Activated T-cell treated with anti-CD3 and anti-CD28 coated beads, Interleukin-2, amount 50 U/mL, for 4 hours (primary cell): Measurements from ENCODE around the gene COIL. TPM values are rescaled to one million over a fixed set of nuclear protein-coding genes. Genes with fewer than 3 reads are reported as not detected.
"Not testable (repeated sequence)": the region's sequence is repeated elsewhere in the genome, so short reads cannot be mapped to it uniquely, and the experiment has no call there.

Experiments
- ATAC-seq, 2 donors: fragments of 200-7000 bp; cut with Tn5 transposase; one replicate each; pipeline ENCODE4 v1.10.0; 2021
- DNase-seq: peaks from one replicate; pipeline ENCODE4 v3.0.0-alpha.2; 2020
- H3K27me3 Mint-ChIP-seq: one replicate; pipeline ENCODE4 v1.8.0; 2021; ENCODE audit warnings: low read depth, mixed read lengths
- H3K36me3 Mint-ChIP-seq: one replicate; pipeline ENCODE4 v1.8.0; 2022; ENCODE audit warnings: mixed read lengths; ENCODE audit not compliant: insufficient read depth
- H3K4me1 Mint-ChIP-seq: one replicate; pipeline ENCODE4 v1.8.0; 2021; ENCODE audit warnings: low read depth, mixed read lengths
- H3K4me3 Mint-ChIP-seq: one replicate; pipeline ENCODE4 v1.8.0; 2021; ENCODE audit warnings: mild to moderate bottlenecking, moderate library complexity, mixed read lengths
- H3K9me3 Mint-ChIP-seq: one replicate; pipeline ENCODE4 v1.8.0; 2021; ENCODE audit warnings: mixed read lengths
- total RNA-seq, 3 donors: library from RNA; stranded (reverse); gene quantifications; one replicate each; pipeline ENCODE4 v1.2.1, GENCODE V29; 2021

COIL gene
- total RNA-seq, 3 donors from 2014 or later: 22.9 to 23.8 (median 23.0) TPM

GRCh38 chr17:56987283-56987834, 26.5 kb upstream of the COIL start:
- Mint-ChIP-seq H3K4me1 (no peaks in the 10 kb centered on the region), H3K4me3 (no peak overlapping the region), H3K36me3 (peaks cover 36% of the 10 kb centered on the region), H3K27me3 (no peaks in the 10 kb centered on the region), H3K9me3 (no peaks in the 10 kb centered on the region)
- no peak for DNase-seq
- ATAC-seq: no peak

GRCh38 chr17:56985371-56986162, 24.7 kb upstream of the COIL start:
- Mint-ChIP-seq H3K4me3 (no peak overlapping the region), H3K9me3 (no peaks in the 10 kb centered on the region), H3K36me3 (peaks cover 31% of the 10 kb centered on the region), H3K27me3 (no peaks in the 10 kb centered on the region), H3K4me1 (no peaks in the 10 kb centered on the region)
- no peak for ATAC-seq
- no peak for DNase-seq

- H3K27me3 Mint-ChIP-seq: no peaks in the 10 kb centered on the region
- H3K36me3 Mint-ChIP-seq: peaks cover 27% of the 10 kb centered on the region
- H3K9me3 Mint-ChIP-seq: no peaks in the 10 kb centered on the region
- DNase-seq: no peak
- ATAC-seq: no peak
- H3K4me1 Mint-ChIP-seq: peaks cover 9% of the 10 kb centered on the region
- H3K4me3 Mint-ChIP-seq: no peak overlapping the region
These were observed 22.5 kb upstream of the COIL start for GRCh38 chr17:56983366-56983765.

DNA sequence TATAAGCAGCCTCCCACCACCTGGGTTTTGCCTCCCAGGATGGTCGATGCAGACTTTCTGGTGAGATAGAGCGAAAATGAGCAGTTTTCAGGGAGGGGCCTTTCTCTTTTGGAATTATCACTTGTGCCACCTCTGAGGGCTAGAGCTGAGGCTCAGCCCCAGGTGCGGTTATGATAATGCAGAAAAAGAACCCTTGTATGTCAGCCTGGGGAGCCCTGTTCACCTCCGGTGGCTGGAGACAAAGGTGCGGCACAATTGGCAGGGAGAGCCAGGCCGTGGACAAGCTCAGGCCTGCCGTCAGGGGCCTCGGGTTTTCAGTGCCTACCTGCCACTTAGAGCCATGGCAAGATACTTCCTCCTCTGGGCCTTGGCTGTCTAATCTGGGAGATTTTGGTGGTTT, 21.5 kb upstream of the COIL start:
- H3K9me3 Mint-ChIP-seq: no peaks in the 10 kb centered on the region
- no peaks in the 10 kb centered on the region for H3K27me3 Mint-ChIP-seq
- no peak overlapping the region for H3K4me3 Mint-ChIP-seq
- peaks cover 16% of the 10 kb centered on the region for H3K36me3 Mint-ChIP-seq
- DNase-seq (no peak), ATAC-seq (no peak)
- peaks cover 11% of the 10 kb centered on the region for H3K4me1 Mint-ChIP-seq

GRCh38 chr17:56980526-56980925, 19.7 kb upstream of the COIL start:
- ATAC-seq, DNase-seq, H3K4me3 Mint-ChIP-seq, H3K9me3 Mint-ChIP-seq, H3K27me3 Mint-ChIP-seq, H3K36me3 Mint-ChIP-seq: not testable (repeated sequence)
- H3K4me1 Mint-ChIP-seq: peaks cover 13% of the 10 kb centered on the region

DNA sequence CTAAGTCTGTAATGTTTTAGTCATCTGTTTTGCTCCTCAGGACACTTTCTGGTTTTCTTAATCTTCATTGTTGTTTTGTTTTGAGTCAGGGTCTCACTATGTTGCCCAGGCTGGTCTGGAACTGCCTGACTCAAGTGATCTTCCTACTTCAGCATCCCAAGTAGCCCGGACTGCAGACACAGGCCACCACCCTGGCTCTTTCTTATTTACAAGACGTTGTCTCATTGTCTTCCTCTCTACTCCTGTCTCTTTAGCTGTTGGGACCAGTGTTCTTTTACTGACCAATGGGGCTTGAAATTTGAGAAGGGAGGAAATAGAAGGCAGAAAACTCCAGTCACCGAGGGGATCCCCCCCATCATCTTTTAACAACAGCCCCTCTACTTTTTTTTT, 18.2 kb upstream of the COIL start:
- no peak for DNase-seq
- Mint-ChIP-seq H3K9me3 (no peaks in the 10 kb centered on the region), H3K27me3 (no peaks in the 10 kb centered on the region), H3K36me3 (peaks cover 1% of the 10 kb centered on the region), H3K4me1 (peaks cover 13% of the 10 kb centered on the region), H3K4me3 (peak overlapping the region; percentile 83)
- ATAC-seq: no peak

GRCh38 chr17:56978441-56979090, 17.7 kb upstream of the COIL start:
- DNase-seq (no peak), ATAC-seq (no peak)
- no peaks in the 10 kb centered on the region for H3K36me3 Mint-ChIP-seq
- peaks cover 13% of the 10 kb centered on the region for H3K4me1 Mint-ChIP-seq
- no peaks in the 10 kb centered on the region for H3K27me3 Mint-ChIP-seq
- no peaks in the 10 kb centered on the region for H3K9me3 Mint-ChIP-seq
- peak overlapping the region; percentile 83 for H3K4me3 Mint-ChIP-seq

DNA sequence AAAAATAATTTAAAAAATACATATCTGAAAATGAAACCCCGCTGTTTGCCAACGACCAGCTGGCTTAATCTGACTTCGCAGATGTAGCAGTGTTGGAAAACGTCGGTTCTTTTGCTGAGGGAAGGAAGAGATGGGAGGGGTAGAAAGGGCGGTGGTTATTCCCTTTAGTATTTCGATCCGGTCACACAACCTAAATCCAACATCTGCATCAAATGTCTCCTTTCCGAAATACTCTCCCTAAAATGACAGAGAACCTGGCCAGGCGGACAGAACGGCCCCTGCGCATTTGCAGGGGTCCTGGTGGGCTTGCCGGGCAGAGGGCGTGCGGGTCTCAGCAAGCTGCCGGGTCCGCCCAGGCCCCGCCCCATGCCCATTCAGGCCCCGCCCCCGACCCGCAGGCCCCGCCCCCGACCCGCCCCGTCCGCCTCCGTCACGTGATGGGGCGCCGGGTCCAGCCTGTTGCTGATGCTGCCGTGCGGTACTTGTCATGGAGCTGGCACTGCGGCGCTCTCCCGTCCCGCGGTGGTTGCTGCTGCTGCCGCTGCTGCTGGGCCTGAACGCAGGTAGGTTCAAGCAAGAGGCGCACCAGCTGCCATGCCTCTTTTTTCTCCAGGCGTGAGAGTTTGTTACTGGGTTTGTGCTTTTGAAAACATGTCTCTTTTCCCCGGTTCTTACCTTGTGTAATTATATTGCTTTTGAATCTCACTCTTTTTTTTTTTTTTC, 17.0 kb upstream of the COIL start, which contains the start of gene SCPEP1:
SCPEP1 (plus strand) TSS at position 459 of the 723 bp plus-strand sequence; CDS start at position 488, 29 bp downstream.
- DNase-seq (peak; percentile 73), ATAC-seq (peak; percentile 97 to 98)
- H3K4me3 Mint-ChIP-seq: peak within 1 kb of the TSS; percentile 83
- peaks cover 13% of the 10 kb centered on the region for H3K4me1 Mint-ChIP-seq
- H3K27me3 Mint-ChIP-seq: no peaks in the 10 kb centered on the region
- H3K36me3 Mint-ChIP-seq: no peaks in the 10 kb centered on the region
- H3K9me3 Mint-ChIP-seq: no peaks in the 10 kb centered on the region

- DNase-seq (no peak), ATAC-seq (no peak)
- Mint-ChIP-seq H3K27me3 (no peaks in the 10 kb centered on the region), H3K4me3 (peak overlapping the region; percentile 67), H3K4me1 (peaks cover 13% of the 10 kb centered on the region), H3K36me3 (no peaks in the 10 kb centered on the region), H3K9me3 (no peaks in the 10 kb centered on the region)
These were observed 16.2 kb upstream of the COIL start for GRCh38 chr17:56976941-56977608.

GRCh38 chr17:56975656-56976055, 14.8 kb upstream of the COIL start:
- no peak for DNase-seq
- Mint-ChIP-seq H3K4me1 (peaks cover 13% of the 10 kb centered on the region), H3K27me3 (no peaks in the 10 kb centered on the region), H3K36me3 (no peaks in the 10 kb centered on the region), H3K9me3 (no peaks in the 10 kb centered on the region), H3K4me3 (no peak overlapping the region)
- ATAC-seq: no peak

- DNase-seq (no peak), ATAC-seq (no peak)
- Mint-ChIP-seq H3K9me3 (no peaks in the 10 kb centered on the region), H3K27me3 (no peaks in the 10 kb centered on the region), H3K4me3 (no peak overlapping the region), H3K4me1 (peaks cover 11% of the 10 kb centered on the region), H3K36me3 (no peaks in the 10 kb centered on the region)
These were observed 13.2 kb upstream of the COIL start for GRCh38 chr17:56974055-56974454.

DNA sequence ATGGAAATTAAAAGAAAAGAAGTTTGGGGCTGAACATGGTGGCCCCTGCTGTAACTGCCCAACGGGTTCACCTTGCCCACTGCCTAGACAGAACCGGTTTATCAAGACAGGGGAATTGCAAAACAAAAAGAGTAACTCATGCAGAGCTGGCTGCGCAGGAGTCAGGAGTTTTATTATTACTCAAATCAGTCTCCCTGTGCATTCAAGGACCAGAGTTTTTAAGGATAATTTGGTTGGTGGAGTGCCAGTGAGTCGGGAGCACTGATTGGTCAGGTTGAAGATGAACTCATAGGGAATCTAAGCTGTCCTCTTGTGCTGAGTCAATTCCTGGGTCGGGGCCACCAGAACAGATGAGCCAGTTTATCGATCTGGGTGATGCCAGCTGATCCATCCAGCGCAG, 12.7 kb upstream of the COIL start:
- H3K9me3 Mint-ChIP-seq: no peaks in the 10 kb centered on the region
- no peak for ATAC-seq
- H3K36me3 Mint-ChIP-seq: no peaks in the 10 kb centered on the region
- H3K4me3 Mint-ChIP-seq: no peak overlapping the region
- no peak for DNase-seq
- H3K27me3 Mint-ChIP-seq: no peaks in the 10 kb centered on the region
- H3K4me1 Mint-ChIP-seq: peaks cover 6% of the 10 kb centered on the region

DNA sequence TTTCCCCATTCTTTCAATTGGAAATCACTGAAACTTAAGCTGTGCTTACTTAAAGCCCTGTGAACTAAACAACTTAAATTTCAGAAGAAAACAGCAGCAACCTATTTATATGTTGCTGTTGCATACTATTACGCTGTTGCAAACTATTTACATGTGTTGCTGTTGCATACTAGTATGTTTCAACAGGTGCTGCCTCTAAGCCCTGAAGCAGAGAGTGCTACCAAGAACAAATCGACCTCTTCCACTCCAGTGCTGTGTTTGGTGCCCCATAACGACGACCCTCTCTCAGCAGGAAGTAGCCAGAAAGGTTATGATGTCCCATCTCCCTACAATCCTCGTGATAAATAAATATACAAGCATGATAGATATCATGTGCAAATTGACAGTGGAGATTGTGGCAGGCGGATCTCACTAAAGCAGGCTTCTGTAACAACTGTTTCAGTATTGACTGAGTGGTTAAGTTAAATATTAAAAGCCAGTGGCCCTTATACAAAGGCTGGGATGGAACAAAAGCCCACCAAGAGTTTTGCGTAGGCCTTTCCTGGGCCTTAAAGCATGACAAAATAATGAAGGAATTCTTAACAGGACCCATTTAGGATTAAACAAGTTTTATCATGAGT, 11.4 kb upstream of the COIL start:
- H3K27me3 Mint-ChIP-seq: no peaks in the 10 kb centered on the region
- no peaks in the 10 kb centered on the region for H3K9me3 Mint-ChIP-seq
- ATAC-seq (no peak), DNase-seq (no peak)
- no peak overlapping the region for H3K4me3 Mint-ChIP-seq
- peaks cover 2% of the 10 kb centered on the region for H3K4me1 Mint-ChIP-seq
- H3K36me3 Mint-ChIP-seq: no peaks in the 10 kb centered on the region

- no peaks in the 10 kb centered on the region for H3K9me3 Mint-ChIP-seq
- no peak overlapping the region for H3K4me3 Mint-ChIP-seq
- no peak for ATAC-seq
- H3K27me3 Mint-ChIP-seq: no peaks in the 10 kb centered on the region
- no peaks in the 10 kb centered on the region for H3K4me1 Mint-ChIP-seq
- DNase-seq: no peak
- no peaks in the 10 kb centered on the region for H3K36me3 Mint-ChIP-seq
These were observed 10.1 kb upstream of the COIL start for GRCh38 chr17:56970974-56971373.
